Measurements from ENCODE around the gene DGKB.

The DGKB gene

DNA sequence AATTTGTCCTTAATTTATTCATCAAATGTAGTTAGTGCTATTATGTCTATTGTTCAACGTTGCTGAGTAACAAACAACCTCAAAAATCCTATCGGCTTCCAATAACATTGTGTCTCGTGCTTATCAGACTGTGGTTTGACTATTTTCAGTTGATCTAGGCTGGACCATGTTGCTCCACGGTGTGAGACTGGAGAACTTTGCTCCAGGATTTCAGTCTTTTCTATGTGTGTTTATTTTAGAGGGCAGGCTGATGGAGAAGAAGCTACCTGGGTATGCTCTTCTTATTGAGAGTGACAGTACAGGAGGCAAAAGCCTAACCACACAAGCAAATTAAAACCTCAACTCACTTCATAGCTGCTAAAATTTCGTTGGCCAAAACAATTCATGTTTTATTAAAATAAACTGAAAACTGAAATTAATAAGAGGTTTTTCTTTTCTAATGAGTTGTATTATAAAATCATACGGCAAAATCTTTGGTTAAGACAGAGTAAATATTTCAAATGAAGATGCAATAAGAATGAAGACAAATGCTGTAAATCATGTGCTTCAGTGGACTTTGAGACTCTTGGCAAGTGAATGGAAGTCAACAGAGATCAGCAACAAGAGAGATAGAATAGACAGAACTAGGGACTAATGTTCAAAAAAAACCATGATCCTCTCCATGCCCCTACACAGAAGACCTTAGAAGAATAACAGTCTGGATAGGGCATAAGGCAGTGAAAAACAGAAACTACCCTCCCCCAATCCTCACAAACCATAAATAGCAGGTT, 495.1 kb downstream of the DGKB start:
- no peak for DNase-seq (ENCODE audit: extremely low read depth in 1 of 2, low read depth in 1 of 2)

GRCh38 chr7:14403587-14403986, 499.0 kb downstream of the DGKB start:
- DNase-seq (ENCODE audit: extremely low read depth in 1 of 2, low read depth in 1 of 2), result no peak

DNA sequence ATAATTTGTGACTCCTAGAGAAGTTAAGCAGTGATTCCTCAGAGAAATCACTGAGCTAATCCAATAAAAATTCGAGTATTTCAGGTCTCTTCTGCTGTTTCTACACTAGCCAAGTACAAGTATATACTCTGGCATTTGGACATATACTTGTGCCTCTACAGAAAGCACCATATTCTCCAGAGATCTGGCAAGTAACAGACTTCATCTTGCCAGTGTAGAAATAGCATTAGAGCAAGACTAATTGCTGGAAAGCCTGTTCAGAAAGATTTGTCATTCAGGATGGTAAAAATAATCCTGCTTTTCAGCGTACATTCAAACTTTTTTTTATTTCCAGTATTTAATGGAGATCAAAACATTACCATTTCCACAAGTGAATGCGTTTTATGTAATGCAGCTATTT, 502.3 kb downstream of the DGKB start:
- DNase-seq (ENCODE audit: extremely low read depth in 1 of 2, low read depth in 1 of 2), result no peak

GRCh38 chr7:14398526-14398925, 504.0 kb downstream of the DGKB start:
- no peak for DNase-seq (ENCODE audit: extremely low read depth in 1 of 2, low read depth in 1 of 2)

DNA sequence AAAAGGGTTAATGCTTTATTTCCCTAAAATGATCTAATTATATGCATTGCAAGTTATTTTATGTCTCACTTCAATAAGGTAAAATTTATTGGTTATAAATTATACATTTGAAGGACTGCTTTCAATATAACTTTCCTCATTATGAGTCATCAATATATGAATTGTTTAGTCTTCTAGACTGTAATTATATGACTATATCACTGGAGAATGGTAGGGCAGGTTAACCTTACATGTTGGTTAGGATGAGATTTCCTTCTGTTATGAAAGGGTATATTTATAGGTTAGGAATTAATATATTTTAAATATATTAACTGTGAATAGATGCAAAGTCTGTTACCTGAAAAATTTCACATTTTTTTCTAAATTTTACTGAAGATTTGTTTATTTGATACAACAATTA, 506.7 kb downstream of the DGKB start:
- no peak for DNase-seq (ENCODE audit: extremely low read depth in 1 of 2, low read depth in 1 of 2)

- no peak for DNase-seq (ENCODE audit: extremely low read depth in 1 of 2, low read depth in 1 of 2)
Measured at GRCh38 chr7:14394786-14395185, 507.8 kb downstream of the DGKB start.

GRCh38 chr7:14389595-14389994, 513.0 kb downstream of the DGKB start:
- no peak for DNase-seq (ENCODE audit: extremely low read depth in 1 of 2, low read depth in 1 of 2)

- no peak for DNase-seq (ENCODE audit: extremely low read depth in 1 of 2, low read depth in 1 of 2)
Measured at GRCh38 chr7:14389181-14389591, 513.4 kb downstream of the DGKB start.

GRCh38 chr7:14385074-14385473, 517.5 kb downstream of the DGKB start:
- no peak for DNase-seq (ENCODE audit: extremely low read depth in 1 of 2, low read depth in 1 of 2)

GRCh38 chr7:14381936-14382335, 520.6 kb downstream of the DGKB start:
- no peak for DNase-seq (ENCODE audit: extremely low read depth in 1 of 2, low read depth in 1 of 2)

- DNase-seq (ENCODE audit: extremely low read depth in 1 of 2, low read depth in 1 of 2), result no peak
Measured at GRCh38 chr7:14381306-14381705, 521.2 kb downstream of the DGKB start.

- DNase-seq (ENCODE audit: extremely low read depth in 1 of 2, low read depth in 1 of 2), result no peak
Measured at GRCh38 chr7:14380881-14381280, 521.7 kb downstream of the DGKB start.

GRCh38 chr7:14377646-14378266, 524.8 kb downstream of the DGKB start:
- DNase-seq (ENCODE audit: extremely low read depth in 1 of 2, low read depth in 1 of 2), result no peak

DNA sequence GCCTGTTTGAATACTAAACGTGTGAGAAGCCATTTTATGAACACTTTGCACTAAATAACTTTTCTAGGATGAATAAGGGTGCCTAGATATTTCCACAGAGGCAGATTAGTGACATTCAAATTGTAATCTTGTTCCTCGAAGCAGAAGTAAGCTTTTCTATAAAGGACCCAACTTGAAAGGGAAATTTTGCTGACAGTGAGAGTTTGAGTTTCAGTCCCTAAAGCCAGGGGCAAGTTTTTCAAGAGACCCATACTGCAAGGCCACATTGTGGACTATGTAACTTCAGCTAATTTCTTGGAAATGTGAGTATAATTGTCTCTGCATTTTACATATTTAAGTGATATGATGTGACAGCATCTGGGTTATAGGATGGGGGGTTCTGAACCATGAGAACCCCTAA, 525.8 kb downstream of the DGKB start:
- DNase-seq (ENCODE audit: extremely low read depth in 1 of 2, low read depth in 1 of 2), result no peak

- DNase-seq (ENCODE audit: extremely low read depth in 1 of 2, low read depth in 1 of 2), result no peak
Measured at GRCh38 chr7:14375998-14376397, 526.6 kb downstream of the DGKB start.

DNA sequence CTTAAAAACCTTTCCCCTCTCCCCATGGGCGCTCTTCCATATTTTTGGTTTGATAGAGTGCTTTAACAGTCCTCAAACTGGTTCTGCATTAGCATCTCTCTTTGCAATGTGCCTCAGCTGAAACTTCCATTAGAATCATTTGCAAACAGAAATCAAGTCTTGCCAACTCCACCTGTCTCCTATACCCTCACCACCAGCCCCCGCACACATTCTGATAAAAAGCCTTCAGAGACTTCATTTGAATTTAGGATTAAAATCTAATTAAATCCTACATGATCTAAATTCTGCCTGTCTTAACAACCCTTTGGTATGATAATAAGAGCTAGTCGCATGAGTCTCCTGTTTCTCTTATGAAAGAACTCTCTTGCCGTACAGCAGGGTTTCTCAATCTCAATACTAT, 528.2 kb downstream of the DGKB start:
- no peak for DNase-seq (ENCODE audit: extremely low read depth in 1 of 2, low read depth in 1 of 2)

DNA sequence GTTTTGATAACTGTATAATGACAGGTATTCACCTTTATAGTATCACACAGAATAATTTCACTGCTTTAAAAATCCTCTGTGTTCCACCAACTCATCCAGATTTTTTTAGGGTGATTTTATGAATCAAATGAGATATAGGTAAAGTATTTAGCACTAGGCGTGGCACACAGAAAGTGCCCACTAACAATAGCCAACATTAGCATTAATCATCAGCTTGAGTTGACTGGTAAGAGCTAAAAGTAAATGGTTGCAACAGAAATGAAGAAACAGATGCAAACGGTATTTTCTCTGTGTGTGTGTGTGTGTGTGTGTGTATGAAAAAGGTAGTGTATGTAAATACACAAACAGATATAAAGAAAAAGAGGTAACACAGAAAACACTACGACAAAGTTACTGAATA, 534.3 kb downstream of the DGKB start:
- DNase-seq (ENCODE audit: extremely low read depth in 1 of 2, low read depth in 1 of 2), result no peak

GRCh38 chr7:14351167-14351566, 551.4 kb downstream of the DGKB start:
- no peak for DNase-seq (ENCODE audit: extremely low read depth in 1 of 2, low read depth in 1 of 2)

DNA sequence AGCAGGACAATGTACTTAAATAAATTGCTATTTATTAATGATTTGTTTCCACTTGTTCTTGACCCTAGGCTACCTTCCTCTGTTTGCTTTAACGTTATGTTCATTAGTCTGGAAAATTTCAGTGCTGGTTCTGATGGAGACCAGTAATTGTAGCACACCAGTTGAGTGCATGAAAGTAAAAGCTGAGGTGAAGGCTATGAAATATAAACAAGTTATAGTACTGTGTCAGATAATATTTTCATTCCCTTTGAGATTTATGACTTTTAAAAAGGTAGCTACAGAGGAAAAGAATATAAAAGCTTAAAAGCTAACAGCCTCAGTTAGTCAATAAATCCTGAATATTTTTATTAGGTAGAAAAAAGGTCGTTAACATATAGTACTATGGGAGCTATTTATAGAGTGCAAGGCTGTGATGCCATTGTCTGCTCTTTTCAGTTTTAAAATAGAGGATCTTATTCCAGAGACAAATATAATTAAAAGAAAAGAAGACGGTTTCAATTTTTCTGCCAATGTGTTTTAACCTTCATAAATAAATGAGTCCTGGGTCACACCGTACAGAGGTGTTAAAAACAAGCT, 561.3 kb downstream of the DGKB start:
- DNase-seq (ENCODE audit: extremely low read depth in 1 of 2, low read depth in 1 of 2), result no peak

GRCh38 chr7:14340393-14341074, 562.0 kb downstream of the DGKB start:
- no peak for DNase-seq (ENCODE audit: extremely low read depth in 1 of 2, low read depth in 1 of 2)

GRCh38 chr7:14339861-14340260, 562.7 kb downstream of the DGKB start:
- DNase-seq (ENCODE audit: extremely low read depth in 1 of 2, low read depth in 1 of 2), result no peak

DNA sequence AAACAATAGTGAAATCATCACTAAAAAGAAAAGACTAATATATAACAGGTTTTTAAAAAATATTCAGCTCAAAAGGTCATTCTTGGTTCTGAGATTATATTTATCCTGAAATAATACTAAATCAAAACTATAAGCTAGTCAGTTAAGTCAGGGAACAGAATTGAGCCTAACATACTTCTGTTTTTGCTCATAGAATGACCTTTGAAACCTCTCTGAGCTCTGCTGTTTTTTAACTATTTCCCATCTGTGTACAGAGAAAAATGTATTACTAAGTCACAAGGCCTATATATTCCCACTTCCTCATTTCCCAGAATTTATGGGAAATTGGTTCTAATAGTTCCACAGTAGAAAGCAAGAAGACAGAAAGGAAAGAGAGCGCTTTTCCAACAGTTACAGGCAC, 566.3 kb downstream of the DGKB start:
- no peak for DNase-seq (ENCODE audit: extremely low read depth in 1 of 2, low read depth in 1 of 2)
